Measurements from ENCODE around the gene GPR37L1. TPM values are rescaled to one million over a fixed set of nuclear protein-coding genes. Genes with fewer than 3 reads are reported as not detected.

GPR37L1 gene
- total RNA-seq, 1 donor from 2014 or later, result not detected

GRCh38 chr1:202078241-202078640 is 44.5 kb upstream of the GPR37L1 start:
- Mint-ChIP-seq H3K36me3 (ENCODE audit: low read depth) (no peaks in the 10 kb centered on the region), H3K27ac (no peak overlapping the region), H3K27me3 (no peaks in the 10 kb centered on the region), H3K4me3 (no peak overlapping the region), H3K9me3 (no peaks in the 10 kb centered on the region), H3K4me1 (no peaks in the 10 kb centered on the region)
- CTCF ChIA-PET, result interaction anchor here (0.7 kb wide), 1 partner anchor 13 kb away, joined by 3 read pairs; no protein-coding TSS in a partner anchor
- DNase-seq, result no peak
- POLR2A ChIA-PET, result no interaction called here
- TF ChIP-seq CTCF (IDR thresholded peaks at IDR 0.05), result no peak
- no peak for ATAC-seq (ENCODE audit: low read depth)
- intact Hi-C loops (cut with micrococcal nuclease), result no loop called here

DNA sequence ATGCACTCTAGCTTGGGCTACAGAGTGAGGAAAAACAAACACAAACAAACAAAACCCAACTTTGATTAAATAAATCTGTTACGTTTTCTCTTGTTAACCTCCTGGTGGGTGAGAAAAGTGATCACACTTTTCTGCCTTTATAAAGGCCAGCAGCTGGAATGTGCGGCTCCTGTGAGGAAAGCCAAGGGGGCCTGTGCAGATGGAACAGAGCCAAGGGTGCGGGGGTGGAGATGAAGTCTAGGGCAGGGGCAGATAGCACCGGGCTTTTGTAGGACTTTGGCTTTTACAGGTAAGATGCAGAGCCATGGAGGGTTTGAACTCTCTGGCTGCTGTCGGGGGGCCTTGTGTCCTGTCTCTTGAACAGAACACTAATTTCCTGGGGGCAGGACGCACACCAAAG is 40.7 kb upstream of the GPR37L1 start:
- no peaks in the 10 kb centered on the region for H3K27me3 Mint-ChIP-seq
- TF ChIP-seq CTCF (IDR thresholded peaks at IDR 0.05), result no peak
- no peak for ATAC-seq (ENCODE audit: low read depth)
- no peaks in the 10 kb centered on the region for H3K9me3 Mint-ChIP-seq
- intact Hi-C loops (cut with micrococcal nuclease), result no loop called here
- no peak overlapping the region for H3K4me3 Mint-ChIP-seq
- DNase-seq, result no peak
- H3K36me3 Mint-ChIP-seq (ENCODE audit: low read depth), result no peaks in the 10 kb centered on the region
- ChIA-PET CTCF (no interaction called here), POLR2A (no interaction called here)
- no peaks in the 10 kb centered on the region for H3K4me1 Mint-ChIP-seq
- no peak overlapping the region for H3K27ac Mint-ChIP-seq

GRCh38 chr1:202084791-202085681 is 37.7 kb upstream of the GPR37L1 start:
- POLR2A ChIA-PET, result no interaction called here

DNA sequence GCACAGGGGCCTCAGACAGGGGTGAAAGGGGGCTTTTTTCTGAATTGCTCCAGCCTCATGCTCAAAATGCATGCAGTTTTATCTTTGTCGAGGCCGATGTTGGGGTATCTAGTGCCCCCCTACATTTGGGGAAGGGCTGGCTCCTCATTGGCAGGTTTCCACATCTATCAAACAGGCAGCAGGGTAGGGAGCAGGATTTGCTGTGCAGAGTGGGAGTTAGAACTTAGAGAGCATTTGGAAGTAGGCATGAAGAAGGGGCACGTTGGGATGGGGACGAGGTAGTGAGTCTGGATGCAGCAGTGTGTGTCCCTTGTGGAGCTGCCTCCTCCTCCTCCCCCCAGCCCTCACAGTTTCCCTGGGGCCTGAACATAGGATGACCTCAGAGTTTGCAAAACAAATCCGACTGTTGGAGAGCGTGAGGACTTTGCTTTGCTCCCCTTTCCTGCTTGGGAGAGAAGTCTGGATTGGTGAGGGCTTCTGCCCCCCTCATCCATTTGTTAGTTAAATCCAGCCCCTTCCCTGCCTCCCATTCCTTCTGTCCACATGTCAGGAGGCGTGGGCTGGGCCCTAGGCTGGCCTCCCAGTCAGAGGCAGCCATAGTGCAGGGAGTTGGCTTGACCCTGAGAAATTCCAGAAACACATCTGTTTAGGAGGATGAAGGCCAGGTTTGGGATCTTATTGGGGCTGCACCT is 36.9 kb upstream of the GPR37L1 start:
- no peaks in the 10 kb centered on the region for H3K9me3 Mint-ChIP-seq
- H3K36me3 Mint-ChIP-seq (ENCODE audit: low read depth), result no peaks in the 10 kb centered on the region
- intact Hi-C loops (cut with micrococcal nuclease), result no loop called here
- TF ChIP-seq CTCF (IDR thresholded peaks at IDR 0.05), result no peak
- H3K4me1 Mint-ChIP-seq, result no peaks in the 10 kb centered on the region
- POLR2A ChIA-PET, result no interaction called here
- DNase-seq, result no peak
- CTCF ChIA-PET, result no interaction called here
- H3K27me3 Mint-ChIP-seq, result no peaks in the 10 kb centered on the region
- H3K4me3 Mint-ChIP-seq, result no peak overlapping the region
- H3K27ac Mint-ChIP-seq, result no peak overlapping the region
- no peak for ATAC-seq (ENCODE audit: low read depth)

More at GRCh38 chr1:202084791-202085681, 37.7 kb upstream of the GPR37L1 start:
- no peak for TF ChIP-seq CTCF (IDR thresholded peaks at IDR 0.05)
- no peak for ATAC-seq (ENCODE audit: low read depth)
- intact Hi-C loops (cut with micrococcal nuclease), result no loop called here
- no peaks in the 10 kb centered on the region for H3K9me3 Mint-ChIP-seq
- DNase-seq, result no peak
- H3K4me1 Mint-ChIP-seq, result no peaks in the 10 kb centered on the region
- H3K27me3 Mint-ChIP-seq, result no peaks in the 10 kb centered on the region
- CTCF ChIA-PET, result no interaction called here
- no peaks in the 10 kb centered on the region for H3K36me3 Mint-ChIP-seq (ENCODE audit: low read depth)
- H3K27ac Mint-ChIP-seq, result no peak overlapping the region
- no peak overlapping the region for H3K4me3 Mint-ChIP-seq

Measured in activated B cell treated with CpG ODN at 0.5 μM for 24 hours (primary cell).